Uterus (tissue), 2 donors: Measurements from ENCODE around the gene SCT.

Source experiments
- POLR2A ChIP-seq, 2 donors: fragments of 450-650 bp; IDR thresholded peaks; one replicate each; pipeline ENCODE4 v1.6.1; 2016; ENCODE audit warnings: antibody characterized with exemption in 2 of 2, mild to moderate bottlenecking in 1 of 2, moderate library complexity in 1 of 2
- TF ChIP-seq, protein P1 (sequence below), 4 experiments: fragments of 200-600 bp in 2 of 4; fragments of 450-650 bp in 2 of 4; sonication (generic) in 2 of 4; IDR thresholded peaks; one replicate each; pipeline ENCODE4 v1.5.1; 2016 to 2019; ENCODE audit warnings: antibody characterized with exemption in 4 of 4, mild to moderate bottlenecking in 2 of 4, moderate library complexity in 1 of 4

DNA sequence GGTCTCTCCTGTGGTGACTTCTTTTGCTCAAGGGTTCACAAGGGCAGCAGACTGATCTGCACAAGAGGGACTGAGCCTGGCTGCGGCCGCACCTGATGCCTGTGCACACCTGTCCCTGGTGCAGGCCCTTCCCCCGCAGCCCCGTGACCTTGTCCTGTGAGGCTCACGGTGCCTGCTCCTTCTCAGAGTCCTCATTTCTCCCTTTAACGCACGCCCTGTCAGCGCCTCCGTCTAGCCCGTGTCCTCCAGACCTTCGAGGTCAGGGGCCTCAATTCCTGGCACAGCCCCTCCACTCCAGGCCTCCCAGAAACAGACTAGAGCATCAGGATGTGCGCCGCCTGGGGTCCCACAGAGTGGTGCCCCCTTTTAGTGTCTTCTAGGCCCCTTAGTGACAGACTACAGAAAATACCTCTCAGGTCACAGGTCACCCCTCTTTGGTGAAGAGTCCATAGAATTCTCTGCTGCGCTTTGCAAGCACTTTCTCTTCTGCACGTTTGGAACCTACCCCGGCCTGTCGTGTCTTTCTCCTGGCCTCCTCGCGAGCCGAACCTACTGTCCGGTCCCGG lies 9.0 kb upstream of the SCT start:
- TF ChIP-seq POLR2A (IDR thresholded peaks at IDR 0.05), result no peak
- TF ChIP-seq, protein P1, sequence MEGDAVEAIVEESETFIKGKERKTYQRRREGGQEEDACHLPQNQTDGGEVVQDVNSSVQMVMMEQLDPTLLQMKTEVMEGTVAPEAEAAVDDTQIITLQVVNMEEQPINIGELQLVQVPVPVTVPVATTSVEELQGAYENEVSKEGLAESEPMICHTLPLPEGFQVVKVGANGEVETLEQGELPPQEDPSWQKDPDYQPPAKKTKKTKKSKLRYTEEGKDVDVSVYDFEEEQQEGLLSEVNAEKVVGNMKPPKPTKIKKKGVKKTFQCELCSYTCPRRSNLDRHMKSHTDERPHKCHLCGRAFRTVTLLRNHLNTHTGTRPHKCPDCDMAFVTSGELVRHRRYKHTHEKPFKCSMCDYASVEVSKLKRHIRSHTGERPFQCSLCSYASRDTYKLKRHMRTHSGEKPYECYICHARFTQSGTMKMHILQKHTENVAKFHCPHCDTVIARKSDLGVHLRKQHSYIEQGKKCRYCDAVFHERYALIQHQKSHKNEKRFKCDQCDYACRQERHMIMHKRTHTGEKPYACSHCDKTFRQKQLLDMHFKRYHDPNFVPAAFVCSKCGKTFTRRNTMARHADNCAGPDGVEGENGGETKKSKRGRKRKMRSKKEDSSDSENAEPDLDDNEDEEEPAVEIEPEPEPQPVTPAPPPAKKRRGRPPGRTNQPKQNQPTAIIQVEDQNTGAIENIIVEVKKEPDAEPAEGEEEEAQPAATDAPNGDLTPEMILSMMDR (IDR thresholded peaks at IDR 0.05), result no peak
